Measurements from ENCODE around the gene MRGPRE. TPM values are rescaled to one million over a fixed set of nuclear protein-coding genes. Genes with fewer than 3 reads are reported as not detected.

The MRGPRE gene
- polyA plus RNA-seq, 2 of the 4 experiments (the other 2 are of a cell fraction) = not detected

- CTCF ChIA-PET = interaction anchor here (0.5 to 0.7 kb wide), 2 partner anchors 8 to 249 kb away, joined by 3 to 4 read pairs; no protein-coding TSS in a partner anchor
- POLR2A ChIA-PET = no interaction called here
- no peak overlapping the region for H3K4me3 ChIP-seq
- peaks cover 5% of the 10 kb centered on the region; the same call in 1 of the 3 replicates for H3K4me1 ChIP-seq
- no peak for ATAC-seq
- no peak overlapping the region for H3K27ac ChIP-seq
- no peaks in the 10 kb centered on the region for H3K9me3 ChIP-seq
- no peak for FAIRE-seq
- 44% methylated on average over 13 of the region's 14 CpGs for WGBS (ENCODE audit: missing lambda C conversion rate)
- DNase-seq (ENCODE audit: low read depth in 1 of 2, low spot score in 1 of 2) = no peak
- TF ChIP-seq CHD4 (IDR thresholded peaks at IDR 0.05; ENCODE audit: borderline replicate concordance) = no peak
- no peak for TF ChIP-seq EHMT2 (IDR thresholded peaks at IDR 0.05; ENCODE audit: low read depth)
- TF ChIP-seq JUN (IDR thresholded peaks at IDR 0.05) = no peak
- no peak for TF ChIP-seq FOSB (CRISPR knock-in tag; IDR thresholded peaks at IDR 0.05)
- no peak for TF ChIP-seq SMC3 (IDR thresholded peaks at IDR 0.05)
- no peak for TF ChIP-seq ZFP36 (IDR thresholded peaks at IDR 0.05; ENCODE audit: borderline replicate concordance, partially characterized antibody)
- TF ChIP-seq CBX8 (IDR thresholded peaks at IDR 0.05) = no peak
- no peak overlapping the region for H3K4me2 ChIP-seq
Measured at GRCh38 chr11:3219281-3219892, 12.8 kb downstream of the MRGPRE start.

GRCh38 chr11:3218483-3219280, 13.5 kb downstream of the MRGPRE start, which contains the start of gene MRGPRG:
TSS of gene MRGPRG (minus strand) at chr11:3218813. CDS start at chr11:3218813, 0 bp downstream.
- FAIRE-seq = no peak
- Histone ChIP-seq H3K9me3 (no peaks in the 10 kb centered on the region), H3K4me2 (no peak within 1 kb of the TSS), H3K4me3 (no peak within 1 kb of the TSS), H3K4me1 (peaks cover 5% of the 10 kb centered on the region; the same call in 1 of the 3 replicates), H3K27ac (no peak within 1 kb of the TSS)
- WGBS (ENCODE audit: missing lambda C conversion rate) = 74% methylated on average over 15 of the region's 35 CpGs
- no peak for DNase-seq (ENCODE audit: low read depth in 1 of 2, low spot score in 1 of 2)
- TF ChIP-seq JUN (IDR thresholded peaks at IDR 0.05) = no peak
- TF ChIP-seq RCOR1 (IDR thresholded peaks at IDR 0.05; ENCODE audit: low read depth, low read length) = no peak
- no peak for TF ChIP-seq HDAC2 (IDR thresholded peaks at IDR 0.05)
- no peak for TF ChIP-seq ATOH8 (CRISPR knock-in tag; IDR thresholded peaks at IDR 0.05; ENCODE audit: low read depth)
- TF ChIP-seq KDM1A (IDR thresholded peaks at IDR 0.05; ENCODE audit: low read depth) = no peak
- TF ChIP-seq MYC (IDR thresholded peaks at IDR 0.05; ENCODE audit: borderline replicate concordance, low read length) = no peak
- no peak for TF ChIP-seq HEYL (CRISPR knock-in tag; IDR thresholded peaks at IDR 0.05)
- TF ChIP-seq NFE2L2 (conservative IDR thresholded peaks at IDR 0.05; ENCODE audit: low read length) = no peak
- TF ChIP-seq EP300 (IDR thresholded peaks at IDR 0.05) = no peak
- no peak for TF ChIP-seq FOSB (CRISPR knock-in tag; IDR thresholded peaks at IDR 0.05)
- TF ChIP-seq ZSCAN20 (CRISPR knock-in tag; IDR thresholded peaks at IDR 0.05) = no peak
- TF ChIP-seq USF2 (IDR thresholded peaks at IDR 0.05) = no peak
- no peak for ATAC-seq
- ChIA-PET POLR2A (no interaction called here), CTCF (interaction anchor here (0.7 to 2.6 kb wide), 3 partner anchors 8 to 181 kb away, joined by 3 to 10 read pairs (median 3); no protein-coding TSS in a partner anchor)

GRCh38 chr11:3217818-3218482, 14.3 kb downstream of the MRGPRE start:
- TF ChIP-seq JUN (IDR thresholded peaks at IDR 0.05) (no peak), ESRRA (IDR thresholded peaks at IDR 0.05; ENCODE audit: borderline replicate concordance, low read length) (no peak), CTCF (IDR thresholded peaks at IDR 0.05) (no peak), POLR2AphosphoS2 (conservative IDR thresholded peaks at IDR 0.05; ENCODE audit: low read length) (no peak), FOXS1 (CRISPR knock-in tag; IDR thresholded peaks at IDR 0.05) (no peak), ZSCAN20 (CRISPR knock-in tag; IDR thresholded peaks at IDR 0.05) (no peak)
- DNase-seq (ENCODE audit: low read depth in 1 of 2, low spot score in 1 of 2) = no peak
- Histone ChIP-seq H3K27ac (no peak overlapping the region), H3K9me3 (no peaks in the 10 kb centered on the region), H3K4me1 (peaks cover 5% of the 10 kb centered on the region; the same call in 1 of the 3 replicates), H3K4me2 (no peak overlapping the region), H3K4me3 (no peak overlapping the region)
- WGBS (ENCODE audit: missing lambda C conversion rate) = 85% methylated on average over 39 of the region's 49 CpGs
- FAIRE-seq = no peak
- ChIA-PET CTCF (interaction anchor here (0.8 to 2.6 kb wide), 8 partner anchors 10 to 331 kb away, joined by 3 to 10 read pairs (median 3); no protein-coding TSS in a partner anchor), POLR2A (no interaction called here)
- ATAC-seq = no peak

All from A549 (cell line).